PC-9 (cell line): Measurements from ENCODE around the gene TRMT112. TPM values are rescaled to one million over a fixed set of nuclear protein-coding genes. Genes with fewer than 3 reads are reported as not detected.
"Not testable (repeated sequence)": the region's sequence is repeated elsewhere in the genome, so short reads cannot be mapped to it uniquely, and the experiment has no call there.

Experiments
- BruUV-seq: library from RNA; stranded (reverse); fragments of 400-500 nt; replicated peaks from 2 replicates; lab custom pipeline; 2021; lab: Mats Ljungman, UMichigan
- CTCF ChIA-PET: fragments of 300-600 bp; sonication (Branson Sonifier 250); formaldehyde crosslinking; loops from one replicate; lab custom pipeline; 2022; ENCODE audit warnings: antibody characterized with exemption; lab: Charles Lee
- POLR2A ChIA-PET: fragments of 300-600 bp; sonication (Branson Sonifier 250); formaldehyde crosslinking; loops from one replicate; lab custom pipeline; 2022; ENCODE audit warnings: antibody characterized with exemption; ENCODE audit not compliant: unreplicated experiment; lab: Charles Lee
- DNase-seq, 2 experiments: peaks; one replicate each; pipeline versions ENCODE4 v3.0.0 to v3.0.0-alpha.2; 2015 to 2022; ENCODE audit warnings: mixed read lengths in 1 of 2
- H2AFZ ChIP-seq: fragments of 200-600 bp; sonication (generic); 2 replicates; pipeline ENCODE4 v1.8.1; 2017; ENCODE audit warnings: antibody characterized with exemption
- H3F3A ChIP-seq: fragments of 200-600 bp; sonication (generic); 2 replicates; pipeline ENCODE4 v1.8.1; 2017; ENCODE audit warnings: antibody characterized with exemption, mild to moderate bottlenecking, low read depth; ENCODE audit not compliant: insufficient read depth
- H3K27ac ChIP-seq: fragments of 200-600 bp; sonication (generic); 2 replicates; pipeline ENCODE4 v1.6.1; 2016; ENCODE audit warnings: mixed run types
- H3K27me3 ChIP-seq: fragments of 200-600 bp; sonication (generic); 2 replicates; pipeline ENCODE4 v1.6.1; 2016; ENCODE audit warnings: low read depth, mixed run types; ENCODE audit not compliant: insufficient read depth
- H3K36me3 ChIP-seq: fragments of 200-600 bp; sonication (generic); 2 replicates; pipeline ENCODE4 v1.6.1; 2016; ENCODE audit warnings: low read depth, mixed run types
- H3K4me1 ChIP-seq: fragments of 200-600 bp; sonication (generic); replicated peaks from 2 replicates; pipeline ENCODE4 v1.6.1; 2016; ENCODE audit warnings: mixed run types; ENCODE audit not compliant: insufficient read depth
- H3K4me2 ChIP-seq: fragments of 200-600 bp; sonication (generic); 2 replicates; pipeline ENCODE4 v1.6.1; 2017; ENCODE audit warnings: mixed run types
- H3K4me3 ChIP-seq: fragments of 200-600 bp; sonication (generic); 2 replicates; pipeline ENCODE4 v1.6.1; 2016; ENCODE audit warnings: mixed run types
- H3K79me2 ChIP-seq: fragments of 200-600 bp; sonication (generic); 2 replicates; pipeline ENCODE4 v1.6.1; 2017; ENCODE audit warnings: low read depth, mixed run types
- H3K9me2 ChIP-seq: fragments of 200-600 bp; sonication (generic); 2 replicates; pipeline ENCODE4 v1.8.1; 2017; ENCODE audit warnings: mild to moderate bottlenecking; ENCODE audit not compliant: insufficient read depth
- H3K9me3 ChIP-seq: fragments of 200-600 bp; sonication (generic); 2 replicates; pipeline ENCODE4 v1.8.1; 2016; ENCODE audit warnings: low read depth; ENCODE audit not compliant: insufficient read depth
- H4K20me1 ChIP-seq: fragments of 200-600 bp; sonication (generic); 2 replicates; pipeline ENCODE4 v1.8.1; 2017; ENCODE audit not compliant: insufficient read depth
- EZH2 ChIP-seq: fragments of 200-600 bp; sonication (generic); IDR thresholded peaks from 2 replicates; pipeline ENCODE4 v1.8.0; 2017; ENCODE audit warnings: antibody characterized with exemption, low read depth
- intact Hi-C: fragments of 100-400 bp; cut with micrococcal nuclease; formaldehyde crosslinking; loops from one replicate; pipeline ENCODE4 v1.10.0; 2022; ENCODE audit not compliant: unreplicated experiment
- total RNA-seq: library from RNA; stranded (reverse); gene quantifications from 2 replicates; pipeline ENCODE4 v1.2.3, GENCODE V29; 2021
- TF ChIP-seq, protein P1 (sequence below): fragments of 200-600 bp; sonication (generic); conservative IDR thresholded peaks from 2 replicates; pipeline ENCODE4 v1.6.1; 2017; ENCODE audit warnings: mixed run types, antibody characterized with exemption, mild to moderate bottlenecking, moderate library complexity

The TRMT112 gene
- total RNA-seq, 1 experiment from 2014 or later, result 275 TPM

GRCh38 chr11:64312947-64313346 lies 4.4 kb downstream of the TRMT112 start:
- no peak for DNase-seq
- no peak overlapping the region for H2AFZ ChIP-seq
- intact Hi-C loops, result no loop called here
- ChIA-PET POLR2A (interaction anchor here (0.6 kb wide), 2 partner anchors 98 to 655 kb away, joined by 3 to 4 read pairs; no protein-coding TSS in a partner anchor), CTCF (interaction anchor here (0.6 kb wide), 1 partner anchor 68 kb away, joined by 7 read pairs; no protein-coding TSS in a partner anchor)
- H3K4me2 ChIP-seq, result no peak overlapping the region
- peaks cover 57% of the 10 kb centered on the region for H3K79me2 ChIP-seq
- H3K36me3 ChIP-seq, result peaks cover 8% of the 10 kb centered on the region; the same call in 1 of the 2 replicates
- TF ChIP-seq EZH2, result no peak
- TF ChIP-seq, protein P1, sequence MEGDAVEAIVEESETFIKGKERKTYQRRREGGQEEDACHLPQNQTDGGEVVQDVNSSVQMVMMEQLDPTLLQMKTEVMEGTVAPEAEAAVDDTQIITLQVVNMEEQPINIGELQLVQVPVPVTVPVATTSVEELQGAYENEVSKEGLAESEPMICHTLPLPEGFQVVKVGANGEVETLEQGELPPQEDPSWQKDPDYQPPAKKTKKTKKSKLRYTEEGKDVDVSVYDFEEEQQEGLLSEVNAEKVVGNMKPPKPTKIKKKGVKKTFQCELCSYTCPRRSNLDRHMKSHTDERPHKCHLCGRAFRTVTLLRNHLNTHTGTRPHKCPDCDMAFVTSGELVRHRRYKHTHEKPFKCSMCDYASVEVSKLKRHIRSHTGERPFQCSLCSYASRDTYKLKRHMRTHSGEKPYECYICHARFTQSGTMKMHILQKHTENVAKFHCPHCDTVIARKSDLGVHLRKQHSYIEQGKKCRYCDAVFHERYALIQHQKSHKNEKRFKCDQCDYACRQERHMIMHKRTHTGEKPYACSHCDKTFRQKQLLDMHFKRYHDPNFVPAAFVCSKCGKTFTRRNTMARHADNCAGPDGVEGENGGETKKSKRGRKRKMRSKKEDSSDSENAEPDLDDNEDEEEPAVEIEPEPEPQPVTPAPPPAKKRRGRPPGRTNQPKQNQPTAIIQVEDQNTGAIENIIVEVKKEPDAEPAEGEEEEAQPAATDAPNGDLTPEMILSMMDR, result no peak
- H3K9me2 ChIP-seq, result no peaks in the 10 kb centered on the region
- peaks cover 51% of the 10 kb centered on the region for H3F3A ChIP-seq
- no peak overlapping the region for H3K4me3 ChIP-seq
- peaks cover 8% of the 10 kb centered on the region for H4K20me1 ChIP-seq
- no peaks in the 10 kb centered on the region for H3K9me3 ChIP-seq
- H3K27ac ChIP-seq, result no peak overlapping the region
- H3K27me3 ChIP-seq, result no peaks in the 10 kb centered on the region
- no TSS peak for BruUV-seq
- peaks cover 14% of the 10 kb centered on the region for H3K4me1 ChIP-seq

DNA sequence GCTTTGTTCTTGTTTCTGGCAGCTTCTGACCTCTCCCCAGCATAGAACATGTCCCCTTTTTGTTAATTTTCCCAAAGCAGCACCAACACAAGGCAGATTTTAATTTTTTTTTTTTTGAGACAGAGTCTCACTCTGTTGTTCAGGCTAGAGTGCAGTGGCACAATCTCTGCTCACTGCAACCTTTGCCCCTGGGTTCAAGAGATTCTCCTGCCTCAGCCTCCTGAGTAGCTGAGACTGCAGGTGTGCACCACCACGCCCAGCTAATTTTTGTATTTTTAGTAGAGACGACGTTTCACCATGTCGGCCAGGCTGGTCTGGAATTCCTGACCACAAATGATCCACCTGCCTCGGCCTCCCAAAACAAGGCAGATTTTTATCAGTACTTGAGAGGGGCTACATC lies 9.6 kb downstream of the TRMT112 start:
- H3K27ac ChIP-seq, H4K20me1 ChIP-seq, H3K4me3 ChIP-seq, H3K9me3 ChIP-seq, BruUV-seq, H2AFZ ChIP-seq, DNase-seq, H3K27me3 ChIP-seq, H3K9me2 ChIP-seq, H3K36me3 ChIP-seq, CTCF ChIA-PET: not testable (repeated sequence)
- intact Hi-C loops, result loop anchor here (10.0 kb wide), 2 partner anchors 333 to 473 kb away; partner anchors contain the start of genes COX8A and MARK2
- Histone ChIP-seq H3K79me2 (peaks cover 46% of the 10 kb centered on the region), H3K4me2 (peak overlapping the region; percentile 94; the same call in 1 of the 2 replicates), H3F3A (peaks cover 27% of the 10 kb centered on the region; the same call in 1 of the 2 replicates), H3K4me1 (peaks cover 24% of the 10 kb centered on the region)
- POLR2A ChIA-PET, result interaction anchor here (0.6 kb wide), 1 partner anchor 19 kb away, joined by 12 read pairs; no protein-coding TSS in a partner anchor

DNA sequence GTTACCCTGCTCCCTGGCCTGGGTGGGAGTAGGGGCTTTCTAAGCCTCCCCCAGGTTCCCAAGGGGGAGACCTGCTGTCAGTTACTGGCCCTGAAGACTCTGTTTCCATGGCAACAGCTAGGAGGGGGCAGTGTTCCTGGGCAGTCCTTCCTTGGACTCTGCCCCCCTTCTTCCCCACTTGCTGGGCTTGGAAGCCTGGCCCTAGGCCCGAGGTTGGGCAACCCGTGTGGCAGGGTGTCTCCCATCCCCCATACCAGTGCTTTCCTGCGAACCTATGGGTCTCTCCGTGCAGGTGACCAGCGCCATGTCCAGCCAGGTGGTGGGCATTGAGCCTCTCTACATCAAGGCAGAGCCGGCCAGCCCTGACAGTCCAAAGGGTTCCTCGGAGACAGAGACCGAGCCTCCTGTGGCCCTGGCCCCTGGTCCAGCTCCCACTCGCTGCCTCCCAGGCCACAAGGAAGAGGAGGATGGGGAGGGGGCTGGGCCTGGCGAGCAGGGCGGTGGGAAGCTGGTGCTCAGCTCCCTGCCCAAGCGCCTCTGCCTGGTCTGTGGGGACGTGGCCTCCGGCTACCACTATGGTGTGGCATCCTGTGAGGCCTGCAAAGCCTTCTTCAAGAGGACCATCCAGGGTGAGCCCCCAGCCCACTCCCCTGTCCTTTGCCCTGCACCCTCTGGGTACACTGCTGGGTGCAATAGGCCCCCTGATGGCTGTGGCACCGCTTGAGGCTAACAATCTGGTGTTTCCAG lies 10.3 kb downstream of the TRMT112 start:
- peaks cover 39% of the 10 kb centered on the region for H3K79me2 ChIP-seq
- peak overlapping the region; percentile 94 for H3K4me2 ChIP-seq
- peaks cover 24% of the 10 kb centered on the region for H3K4me1 ChIP-seq
- POLR2A ChIA-PET, result interaction anchor here (0.6 kb wide), 2 partner anchors 20 to 22 kb away, joined by 3 to 12 read pairs; no protein-coding TSS in a partner anchor
- TF ChIP-seq EZH2, result no peak
- TF ChIP-seq, protein P1, result no peak
- no TSS peak for BruUV-seq
- H4K20me1 ChIP-seq, result peaks cover 4% of the 10 kb centered on the region
- intact Hi-C loops, result loop anchor here (1.0 to 10.0 kb wide), 4 partner anchors 25 to 472 kb away; partner anchors contain the start of genes COX8A and MARK2
- 0 out of 2 replicates have a peak, but pooled peaks cover 8% of the 10 kb centered on the region for H3K36me3 ChIP-seq
- H3K27ac ChIP-seq, result peak overlapping the region; percentile 67
- no peaks in the 10 kb centered on the region for H3K27me3 ChIP-seq
- H3K9me3 ChIP-seq, result no peaks in the 10 kb centered on the region
- CTCF ChIA-PET, result interaction anchor here (0.6 kb wide), 1 partner anchor 95 kb away, joined by 3 read pairs; no protein-coding TSS in a partner anchor
- peak in 1 of 2 experiments; percentile 39 for DNase-seq
- no peaks in the 10 kb centered on the region for H3K9me2 ChIP-seq
- H3K4me3 ChIP-seq, result peak overlapping the region; percentile 77
- H3F3A ChIP-seq, result peaks cover 20% of the 10 kb centered on the region; the same call in 1 of the 2 replicates
- H2AFZ ChIP-seq, result no peak overlapping the region; the same call in 1 of the 2 replicates
